Inflammatory macrophage treated with lipopolysaccharide for 1 hour (primary cell): ENCODE data around the gene PDE6A.
A peak's percentile ranks its signal among the peaks of the same experiment; 100 is the strongest.
"Not testable (repeated sequence)": the region's sequence is repeated elsewhere in the genome, so short reads cannot be mapped to it uniquely, and the experiment has no call there.

Experiments
- DNase-seq, 2 donors: peaks; one replicate each; pipeline ENCODE4 v3.0.0-alpha.2; 2020 to 2022

The PDE6A gene

GRCh38 chr5:149892594-149892993, 52.0 kb downstream of the PDE6A start:
- DNase-seq = no peak

- no peak for DNase-seq
Measured at GRCh38 chr5:149888280-149888679, 56.3 kb downstream of the PDE6A start.

- no peak for DNase-seq
Measured at GRCh38 chr5:149887622-149888183, 56.9 kb downstream of the PDE6A start.

- DNase-seq = no peak
Measured at GRCh38 chr5:149886692-149887470, 57.7 kb downstream of the PDE6A start.

GRCh38 chr5:149886060-149886459, 58.5 kb downstream of the PDE6A start:
- no peak for DNase-seq

- DNase-seq = no peak
Measured at GRCh38 chr5:149885513-149885912, 59.1 kb downstream of the PDE6A start.

- no peak for DNase-seq
Measured at GRCh38 chr5:149883550-149883949, 61.0 kb downstream of the PDE6A start.

- not testable (repeated sequence) for DNase-seq
Measured at GRCh38 chr5:149882633-149883032, 62.0 kb downstream of the PDE6A start.

- DNase-seq = no peak
Measured at GRCh38 chr5:149881874-149882273, 62.7 kb downstream of the PDE6A start.

GRCh38 chr5:149881069-149881622, 63.4 kb downstream of the PDE6A start:
- no peak for DNase-seq

- not testable (repeated sequence) for DNase-seq
Measured at GRCh38 chr5:149879593-149879992, 65.0 kb downstream of the PDE6A start.

GRCh38 chr5:149878371-149878770, 66.2 kb downstream of the PDE6A start:
- DNase-seq = peak in 1 of 2 donors; percentile 22

GRCh38 chr5:149873896-149874295, 70.7 kb downstream of the PDE6A start:
- no peak for DNase-seq

- no peak for DNase-seq
Measured at GRCh38 chr5:149872351-149873040, 72.1 kb downstream of the PDE6A start.

GRCh38 chr5:149871471-149871870, 73.1 kb downstream of the PDE6A start:
- DNase-seq = no peak

GRCh38 chr5:149870697-149871096, 73.9 kb downstream of the PDE6A start:
- no peak for DNase-seq

GRCh38 chr5:149870232-149870631, 74.4 kb downstream of the PDE6A start:
- DNase-seq = no peak

GRCh38 chr5:149869411-149869821, 75.2 kb downstream of the PDE6A start:
- DNase-seq = no peak

GRCh38 chr5:149865746-149866145, 78.8 kb downstream of the PDE6A start:
- DNase-seq = peak; percentile 6 to 16

- no peak for DNase-seq
Measured at GRCh38 chr5:149863830-149864229, 80.8 kb downstream of the PDE6A start.

- no peak for DNase-seq
Measured at GRCh38 chr5:149863176-149863575, 81.4 kb downstream of the PDE6A start.

- DNase-seq = no peak
Measured at GRCh38 chr5:149860801-149861322, 83.7 kb downstream of the PDE6A start.

- no peak for DNase-seq
Measured at GRCh38 chr5:149859746-149860145, 84.8 kb downstream of the PDE6A start.
